K562 (cell line): Measurements from ENCODE around the gene ZNF563. TPM values are rescaled to one million over a fixed set of nuclear protein-coding genes. Genes with fewer than 3 reads are reported as not detected.

Experiments
- ATAC-seq: fragments of 200-7000 bp; cut with Tn5 transposase; 3 replicates; pipeline ENCODE4 v1.9.1; 2020; ENCODE audit warnings: moderate library complexity
- BruUV-seq: library from RNA; stranded (reverse); fragments of 400-500 nt; replicated peaks from 2 replicates; lab custom pipeline; 2021; lab: Mats Ljungman, UMichigan
- CTCF ChIA-PET: fragments of 300-600 bp; formaldehyde crosslinking; extraction: SDS; loops from one replicate; lab custom pipeline; 2021; ENCODE audit warnings: low intra/inter-chr PET ratio; lab: Yijun Ruan, JAX
- POLR2A ChIA-PET: fragments of 300-600, 350-650 bp; sonication (Branson Sonifier 250); formaldehyde crosslinking; extraction: SDS; loops from one replicate; lab custom pipeline; 2021; ENCODE audit warnings: antibody characterized with exemption, inconsistent platforms; lab: Yijun Ruan, JAX
- DNase-seq, 4 experiments: peaks; one replicate each; pipeline versions ENCODE4 v3.0.0 to v3.0.0-alpha.2; 2011 to 2018; ENCODE audit warnings: low spot score in 3 of 4, mixed read lengths in 3 of 4; ENCODE audit errors: extremely low read depth in 1 of 4
- FAIRE-seq: peaks from 2 replicates; lab custom pipeline; 2011; peaks lifted over from hg19 to GRCh38; lab: Jason Lieb, UNC
- H2AFZ ChIP-seq: 2 replicates; pipeline ENCODE4 v1.6.0; 2011; ENCODE audit warnings: low read depth, low read length, control low read depth, inconsistent platforms
- H3K27ac ChIP-seq: fragments of 200-600 bp; 3 replicates; pipeline ENCODE4 v1.8.0; 2011; ENCODE audit warnings: low read depth, mild to moderate bottlenecking, control low read depth, inconsistent platforms, low read length, moderate library complexity, mixed read lengths; ENCODE audit errors: extremely low read depth
- H3K27me3 ChIP-seq, 2 experiments: fragments of 300-600 bp in 1 of 2; 2 replicates in 1 of 2; 3 replicates in 1 of 2; pipeline versions ENCODE4 v1.6.0 to v1.8.0; 2011; ENCODE audit warnings: inconsistent platforms in 2 of 2, low read length in 2 of 2, mild to moderate bottlenecking in 1 of 2, mixed read lengths in 1 of 2, moderate library complexity in 1 of 2; ENCODE audit not compliant: control insufficient read depth in 2 of 2, insufficient read depth in 2 of 2
- H3K36me3 ChIP-seq: fragments of 300-600 bp; 3 replicates; pipeline ENCODE4 v1.8.0; 2011; ENCODE audit warnings: mild to moderate bottlenecking, low read length, inconsistent platforms; ENCODE audit not compliant: control insufficient read depth, insufficient read depth
- H3K4me1 ChIP-seq, 2 experiments: fragments of 200-600 bp in 1 of 2; replicated peaks in 1 of 2; 2 replicates in 1 of 2; 3 replicates in 1 of 2; pipeline versions ENCODE4 v1.5.1 to v1.8.0; 2011; ENCODE audit warnings: inconsistent platforms in 2 of 2, low read length in 2 of 2, mild to moderate bottlenecking in 1 of 2, mixed read lengths in 1 of 2, moderate library complexity in 1 of 2; ENCODE audit not compliant: control insufficient read depth in 2 of 2, insufficient read depth in 2 of 2
- H3K4me2 ChIP-seq: 2 replicates; pipeline ENCODE4 v1.6.1; 2011; ENCODE audit warnings: low read length, control low read depth, inconsistent platforms, mixed read lengths; ENCODE audit not compliant: insufficient read depth
- H3K4me3 ChIP-seq: fragments of 200-600 bp; sonication (generic), shearing (Covaris generic); 2 replicates; pipeline ENCODE4 v1.5.1; 2016; ENCODE audit warnings: control low read depth, inconsistent platforms
- H3K79me2 ChIP-seq: fragments of 200-600 bp; 3 replicates; pipeline ENCODE4 v1.8.0; 2011; ENCODE audit warnings: low read length, inconsistent platforms; ENCODE audit not compliant: control insufficient read depth, insufficient read depth
- H3K9ac ChIP-seq, 2 experiments: 2 replicates each; pipeline versions ENCODE4 v1.6.0 to v1.6.1; 2011; ENCODE audit warnings: low read depth in 2 of 2, low read length in 2 of 2, control low read depth in 1 of 2, inconsistent platforms in 1 of 2, mild to moderate bottlenecking in 1 of 2, mixed read lengths in 1 of 2; ENCODE audit not compliant: insufficient read depth in 1 of 2
- H3K9me1 ChIP-seq: one replicate; pipeline ENCODE4 v1.6.0; 2011; ENCODE audit warnings: inconsistent platforms, mild to moderate bottlenecking, low read length, moderate library complexity; ENCODE audit not compliant: control insufficient read depth, insufficient read depth
- H3K9me3 ChIP-seq: replicated peaks from 2 replicates; pipeline ENCODE4 v1.5.1; 2011; ENCODE audit warnings: low read depth, low read length, inconsistent platforms; ENCODE audit not compliant: control insufficient read depth, insufficient read depth
- H4K20me1 ChIP-seq: replicated peaks from 2 replicates; pipeline ENCODE4 v1.6.1; 2011; ENCODE audit warnings: low read length, inconsistent platforms, mixed read lengths; ENCODE audit not compliant: control insufficient read depth, insufficient read depth
- CBFA2T2 ChIP-seq: fragments of 450-650 bp; conservative IDR thresholded peaks from 2 replicates; pipeline ENCODE4 v1.6.1; 2017; ENCODE audit warnings: mild to moderate bottlenecking
- DMBX1 ChIP-seq: fragments of 250-450 bp; sonication (Bioruptor Pico); IDR thresholded peaks from 2 replicates; pipeline ENCODE4 v1.8.0; 2022; ENCODE audit warnings: inconsistent platforms, mild to moderate bottlenecking, moderate library complexity, borderline replicate concordance
- ERF ChIP-seq: fragments of 450-650 bp; formaldehyde crosslinking; IDR thresholded peaks from 2 replicates; pipeline ENCODE4 v1.4.0; 2020; ENCODE audit warnings: mild to moderate bottlenecking, mixed read lengths
- RAD21 ChIP-seq, 2 experiments: fragments of 250-450 bp in 1 of 2; fragments of 450-650 bp in 1 of 2; sonication (Bioruptor Pico) in 1 of 2; formaldehyde crosslinking in 1 of 2; IDR thresholded peaks in 1 of 2; conservative IDR thresholded peaks in 1 of 2; 2 replicates each; pipeline versions ENCODE4 v1.4.0 to v1.8.0; 2020 to 2022; ENCODE audit warnings: mild to moderate bottlenecking in 2 of 2, moderate library complexity in 1 of 2
- RBM34 ChIP-seq: fragments of 200-400 bp; formaldehyde crosslinking; IDR thresholded peaks from 2 replicates; pipeline ENCODE4 v1.6.1; 2018; ENCODE audit warnings: low read length, borderline replicate concordance; ENCODE audit not compliant: insufficient read depth
- RBM39 ChIP-seq: fragments of 200-400 bp; formaldehyde crosslinking; optimal IDR thresholded peaks from 2 replicates; pipeline ENCODE3; 2018; ENCODE audit warnings: low read depth, low read length
- WGBS: fragments of 100-300 bp; shearing (Covaris generic); methylation state at CpG from one replicate; pipeline ENCODE4 v1.1.6; 2016; ENCODE audit warnings: low coverage, mixed read lengths; ENCODE audit not compliant: insufficient coverage; ENCODE audit errors: missing lambda C conversion rate; 5-methylcytosine and 5-hydroxymethylcytosine counted together
- in situ Hi-C: fragments of 300-500 bp; cut with MboI; formaldehyde crosslinking; loops from 4 replicates; pipeline ENCODE4 v1.15.0; 2018; ENCODE audit warnings: inconsistent platforms, mixed read lengths
- intact Hi-C: fragments of 100-400 bp; cut with micrococcal nuclease; formaldehyde crosslinking; loops from 2 replicates; pipeline ENCODE4 v1.14.2; 2022
- polyA plus RNA-seq, 8 experiments: library from polyadenylated mRNA; depleted of rRNA in 4 of 8; stranded (reverse) in 5 of 8; unstranded in 3 of 8; fragments of >200 nt; fragmentation: Nextera tagmentation in 2 of 8; fragmentation: Illumina TruSeq in 1 of 8; extraction: Ambion mirVana in 2 of 8; extraction: Trizol in 1 of 8; gene quantifications; 2 replicates each; pipeline versions ENCODE4 v1.2.1 to v1.2.3, GENCODE V29; 2011 to 2014; ENCODE audit warnings: inconsistent platforms in 1 of 8, missing spikeins in 1 of 8
- total RNA-seq, 7 experiments: library from RNA; depleted of rRNA in 6 of 7; stranded (reverse); fragments of >200 nt in 6 of 7; fragmentation: Illumina TruSeq in 2 of 7; extraction: Trizol in 2 of 7; gene quantifications; 2 replicates each; pipeline versions ENCODE4 v1.2.1 to v1.2.3, GENCODE V29; 2011 to 2021; ENCODE audit warnings: low replicate concordance in 1 of 7
- TF ChIP-seq, protein P1 (sequence below): fragments of 450-650 bp; IDR thresholded peaks from one replicate; pipeline ENCODE4 v1.6.1; 2018; ENCODE audit warnings: mild to moderate bottlenecking, moderate library complexity; ENCODE audit not compliant: partially characterized antibody
- TF ChIP-seq, protein P2 (sequence below): sonication (generic); formaldehyde crosslinking; IDR thresholded peaks from 2 replicates; pipeline ENCODE4 v1.8.1; 2023; ENCODE audit warnings: missing genetic modification reagents, mild to moderate bottlenecking, borderline replicate concordance

Gene ZNF563
- total and polyA plus RNA-seq, 9 of the 15 experiments (the other 6 are each of a cell fraction or from before 2014, with no cell fraction given), result 0.37 to 2.9 (median 0.74) TPM

- no TSS peak for BruUV-seq
- peaks cover 2% of the 10 kb centered on the region; the same call in 1 of the 3 replicates for H3K79me2 ChIP-seq
- H3K27ac ChIP-seq, result no peak overlapping the region
- FAIRE-seq, result no peak
- no peaks in the 10 kb centered on the region for H3K9me1 ChIP-seq
- 57% methylated on average over 15 of the region's 18 CpGs for WGBS
- no peak overlapping the region for H3K9ac ChIP-seq
- no peaks in the 10 kb centered on the region for H3K4me1 ChIP-seq
- TF ChIP-seq ERF (CRISPR knock-in tag), result no peak
- TF ChIP-seq RBM34, result no peak
- TF ChIP-seq DMBX1 (CRISPR knock-in tag), result no peak
- TF ChIP-seq RAD21 (CRISPR knock-in tag; conservative IDR thresholded peaks at IDR 0.05 in 1 of 2, IDR thresholded peaks at IDR 0.05 in 1 of 2), result no peak
- no peak for TF ChIP-seq CBFA2T2
- TF ChIP-seq, protein P1, sequence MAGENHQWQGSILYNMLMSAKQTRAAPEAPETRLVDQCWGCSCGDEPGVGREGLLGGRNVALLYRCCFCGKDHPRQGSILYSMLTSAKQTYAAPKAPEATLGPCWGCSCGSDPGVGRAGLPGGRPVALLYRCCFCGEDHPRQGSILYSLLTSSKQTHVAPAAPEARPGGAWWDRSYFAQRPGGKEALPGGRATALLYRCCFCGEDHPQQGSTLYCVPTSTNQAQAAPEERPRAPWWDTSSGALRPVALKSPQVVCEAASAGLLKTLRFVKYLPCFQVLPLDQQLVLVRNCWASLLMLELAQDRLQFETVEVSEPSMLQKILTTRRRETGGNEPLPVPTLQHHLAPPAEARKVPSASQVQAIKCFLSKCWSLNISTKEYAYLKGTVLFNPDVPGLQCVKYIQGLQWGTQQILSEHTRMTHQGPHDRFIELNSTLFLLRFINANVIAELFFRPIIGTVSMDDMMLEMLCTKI, result no peak
- no peak for TF ChIP-seq RBM39
- TF ChIP-seq, protein P2, sequence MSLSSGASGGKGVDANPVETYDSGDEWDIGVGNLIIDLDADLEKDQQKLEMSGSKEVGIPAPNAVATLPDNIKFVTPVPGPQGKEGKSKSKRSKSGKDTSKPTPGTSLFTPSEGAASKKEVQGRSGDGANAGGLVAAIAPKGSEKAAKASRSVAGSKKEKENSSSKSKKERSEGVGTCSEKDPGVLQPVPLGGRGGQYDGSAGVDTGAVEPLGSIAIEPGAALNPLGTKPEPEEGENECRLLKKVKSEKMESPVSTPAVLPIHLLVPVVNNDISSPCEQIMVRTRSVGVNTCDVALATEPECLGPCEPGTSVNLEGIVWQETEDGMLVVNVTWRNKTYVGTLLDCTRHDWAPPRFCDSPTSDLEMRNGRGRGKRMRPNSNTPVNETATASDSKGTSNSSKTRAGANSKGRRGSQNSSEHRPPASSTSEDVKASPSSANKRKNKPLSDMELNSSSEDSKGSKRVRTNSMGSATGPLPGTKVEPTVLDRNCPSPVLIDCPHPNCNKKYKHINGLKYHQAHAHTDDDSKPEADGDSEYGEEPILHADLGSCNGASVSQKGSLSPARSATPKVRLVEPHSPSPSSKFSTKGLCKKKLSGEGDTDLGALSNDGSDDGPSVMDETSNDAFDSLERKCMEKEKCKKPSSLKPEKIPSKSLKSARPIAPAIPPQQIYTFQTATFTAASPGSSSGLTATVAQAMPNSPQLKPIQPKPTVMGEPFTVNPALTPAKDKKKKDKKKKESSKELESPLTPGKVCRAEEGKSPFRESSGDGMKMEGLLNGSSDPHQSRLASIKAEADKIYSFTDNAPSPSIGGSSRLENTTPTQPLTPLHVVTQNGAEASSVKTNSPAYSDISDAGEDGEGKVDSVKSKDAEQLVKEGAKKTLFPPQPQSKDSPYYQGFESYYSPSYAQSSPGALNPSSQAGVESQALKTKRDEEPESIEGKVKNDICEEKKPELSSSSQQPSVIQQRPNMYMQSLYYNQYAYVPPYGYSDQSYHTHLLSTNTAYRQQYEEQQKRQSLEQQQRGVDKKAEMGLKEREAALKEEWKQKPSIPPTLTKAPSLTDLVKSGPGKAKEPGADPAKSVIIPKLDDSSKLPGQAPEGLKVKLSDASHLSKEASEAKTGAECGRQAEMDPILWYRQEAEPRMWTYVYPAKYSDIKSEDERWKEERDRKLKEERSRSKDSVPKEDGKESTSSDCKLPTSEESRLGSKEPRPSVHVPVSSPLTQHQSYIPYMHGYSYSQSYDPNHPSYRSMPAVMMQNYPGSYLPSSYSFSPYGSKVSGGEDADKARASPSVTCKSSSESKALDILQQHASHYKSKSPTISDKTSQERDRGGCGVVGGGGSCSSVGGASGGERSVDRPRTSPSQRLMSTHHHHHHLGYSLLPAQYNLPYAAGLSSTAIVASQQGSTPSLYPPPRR (CRISPR knock-in tag), result no peak
- no peak overlapping the region for H2AFZ ChIP-seq
- POLR2A ChIA-PET, result no interaction called here
- CTCF ChIA-PET, result no interaction called here
- no peak overlapping the region for H3K4me3 ChIP-seq
- H3K9me3 ChIP-seq, result no peaks in the 10 kb centered on the region
- H3K36me3 ChIP-seq, result no peaks in the 10 kb centered on the region; the same call in 2 of the 3 replicates
- H3K4me2 ChIP-seq, result no peak overlapping the region
- intact Hi-C loops (no loop called here), in situ Hi-C loops (no loop called here)
- no peak for DNase-seq
- H3K27me3 ChIP-seq, result no peaks in the 10 kb centered on the region
- no peaks in the 10 kb centered on the region for H4K20me1 ChIP-seq
- ATAC-seq, result no peak
Measured at GRCh38 chr19:12284631-12285030, 48.8 kb downstream of the ZNF563 start.
